Measurements from ENCODE around the gene TBC1D32. TPM values are rescaled to one million over a fixed set of nuclear protein-coding genes. Genes with fewer than 3 reads are reported as not detected.

Gene TBC1D32
- total RNA-seq, 1 experiment from 2014 or later, result 9.0 TPM

DNA sequence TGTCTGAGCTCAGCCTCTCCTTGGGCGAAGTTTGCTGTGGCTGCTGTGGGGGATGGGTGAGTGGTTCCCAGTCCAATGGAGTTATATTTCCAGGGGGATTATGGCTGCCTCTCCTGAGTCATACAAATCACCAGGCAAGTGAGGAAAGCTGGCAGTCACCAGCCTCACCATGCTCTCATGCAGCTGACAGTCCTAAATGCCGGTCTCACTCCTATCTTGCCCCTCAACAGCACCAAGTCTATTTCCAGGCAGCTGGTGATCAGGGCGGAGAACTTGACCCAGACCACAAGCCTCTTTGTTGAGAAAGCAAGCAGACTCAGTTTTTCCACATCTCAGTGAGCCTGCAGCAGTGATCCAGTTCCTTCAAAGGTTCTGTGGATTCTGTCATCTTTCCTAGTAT is 98.9 kb downstream of the TBC1D32 start:
- H3K4me3 Mint-ChIP-seq, result no peak overlapping the region
- DNase-seq, result no peak
- no peak overlapping the region for H2BK15ac ChIP-seq (ENCODE audit: low read depth, low read length)

More for the DNA sequence above, 98.9 kb downstream of the TBC1D32 start:
- no peaks in the 10 kb centered on the region for H3K79me1 ChIP-seq (ENCODE audit: insufficient read depth, low read depth, low read length, poor library complexity, severe bottlenecking)
- no peak overlapping the region for H3K27ac ChIP-seq (ENCODE audit: insufficient read length, low read depth, low read length)
- no peak overlapping the region for H3K9ac ChIP-seq (ENCODE audit: extremely low read depth, insufficient read length, low read length)
- TF ChIP-seq, protein P1, sequence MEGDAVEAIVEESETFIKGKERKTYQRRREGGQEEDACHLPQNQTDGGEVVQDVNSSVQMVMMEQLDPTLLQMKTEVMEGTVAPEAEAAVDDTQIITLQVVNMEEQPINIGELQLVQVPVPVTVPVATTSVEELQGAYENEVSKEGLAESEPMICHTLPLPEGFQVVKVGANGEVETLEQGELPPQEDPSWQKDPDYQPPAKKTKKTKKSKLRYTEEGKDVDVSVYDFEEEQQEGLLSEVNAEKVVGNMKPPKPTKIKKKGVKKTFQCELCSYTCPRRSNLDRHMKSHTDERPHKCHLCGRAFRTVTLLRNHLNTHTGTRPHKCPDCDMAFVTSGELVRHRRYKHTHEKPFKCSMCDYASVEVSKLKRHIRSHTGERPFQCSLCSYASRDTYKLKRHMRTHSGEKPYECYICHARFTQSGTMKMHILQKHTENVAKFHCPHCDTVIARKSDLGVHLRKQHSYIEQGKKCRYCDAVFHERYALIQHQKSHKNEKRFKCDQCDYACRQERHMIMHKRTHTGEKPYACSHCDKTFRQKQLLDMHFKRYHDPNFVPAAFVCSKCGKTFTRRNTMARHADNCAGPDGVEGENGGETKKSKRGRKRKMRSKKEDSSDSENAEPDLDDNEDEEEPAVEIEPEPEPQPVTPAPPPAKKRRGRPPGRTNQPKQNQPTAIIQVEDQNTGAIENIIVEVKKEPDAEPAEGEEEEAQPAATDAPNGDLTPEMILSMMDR (conservative IDR thresholded peaks at IDR 0.05), result no peak
- no peak overlapping the region for H3K18ac ChIP-seq (ENCODE audit: insufficient read length, low read depth, low read length)
- no peaks in the 10 kb centered on the region for H4K20me1 ChIP-seq (ENCODE audit: control insufficient read depth, insufficient read depth, insufficient read length)
- no peak overlapping the region for H3K23ac ChIP-seq (ENCODE audit: insufficient read length, low read depth, low read length)
- no peak overlapping the region for H4K91ac ChIP-seq (ENCODE audit: insufficient read length, low read depth, low read length)
- no peak overlapping the region for H2BK20ac ChIP-seq (ENCODE audit: low read depth, low read length, poor library complexity, severe bottlenecking)
- no peak overlapping the region for H3T11ph ChIP-seq (ENCODE audit: low read length)
- H3K79me2 ChIP-seq (ENCODE audit: insufficient read depth, low read length), result no peaks in the 10 kb centered on the region
- no peaks in the 10 kb centered on the region for H3K27me3 ChIP-seq (ENCODE audit: insufficient read depth, low read length)
- no peak overlapping the region; a peak in 1 of 7 replicates for H3K27ac Mint-ChIP-seq
- no peaks in the 10 kb centered on the region for H3K4me1 ChIP-seq (ENCODE audit: insufficient read depth, low read length)
- no peaks in the 10 kb centered on the region for H3K23me2 ChIP-seq (ENCODE audit: insufficient read length, low read depth, low read length, poor library complexity, severe bottlenecking)
- no peak overlapping the region for H4K8ac ChIP-seq (replicated peaks; ENCODE audit: insufficient read length, low read depth, low read length)
- no peak overlapping the region for H3K56ac ChIP-seq (ENCODE audit: insufficient read length, low read depth, low read length)
- no CpG with 5 or more reads among the region's 3 CpGs for WGBS (ENCODE audit: extremely low coverage, insufficient read length, low lambda C conversion rate)
- peaks cover 3 to 16% (median 6%) of the 10 kb centered on the region in 3 experiments for H3K36me3 Mint-ChIP-seq (ENCODE audit: insufficient read depth in 1 of 3, low read depth in 3 of 3)
- no peak overlapping the region for H3K4ac ChIP-seq (ENCODE audit: low read depth, low read length)
- H3K9me3 ChIP-seq (ENCODE audit: control insufficient read depth, low read depth, low read length), result no peaks in the 10 kb centered on the region
- no peaks in the 10 kb centered on the region for H3K27me3 Mint-ChIP-seq (ENCODE audit: low read depth)
- H2BK120ac ChIP-seq (ENCODE audit: low read depth, low read length, poor library complexity, severe bottlenecking), result no peak overlapping the region
- H2BK12ac ChIP-seq (ENCODE audit: insufficient read length, low read depth, low read length), result no peak overlapping the region
- H2AK5ac ChIP-seq (ENCODE audit: insufficient read length, low read length), result no peak overlapping the region
- no peak overlapping the region for H2AFZ ChIP-seq (ENCODE audit: low read length)
- H3K9me3 Mint-ChIP-seq, result no peaks in the 10 kb centered on the region
- H4K5ac ChIP-seq (ENCODE audit: insufficient read length, low read depth, low read length), result no peak overlapping the region
- H3K4me2 ChIP-seq (ENCODE audit: insufficient read depth, insufficient read length, low read length), result no peak overlapping the region
- peaks cover 13 to 18% of the 10 kb centered on the region in 2 experiments for H3K4me1 Mint-ChIP-seq
- no peak overlapping the region for H2BK5ac ChIP-seq (ENCODE audit: insufficient read length, low read length)
- no peak overlapping the region for H3K14ac ChIP-seq (ENCODE audit: insufficient read depth, low read length)
